ENCODE measurements around the gene TCTN1. TPM values are rescaled to one million over a fixed set of nuclear protein-coding genes. Genes with fewer than 3 reads are reported as not detected.
"Not testable (repeated sequence)": the region's sequence is repeated elsewhere in the genome, so short reads cannot be mapped to it uniquely, and the experiment has no call there.

Gene TCTN1
- total and polyA plus RNA-seq, 9 of the 15 experiments (the other 6 are each of a cell fraction or from before 2014, with no cell fraction given) = 0.32 to 12.5 (median 4.0) TPM

DNA sequence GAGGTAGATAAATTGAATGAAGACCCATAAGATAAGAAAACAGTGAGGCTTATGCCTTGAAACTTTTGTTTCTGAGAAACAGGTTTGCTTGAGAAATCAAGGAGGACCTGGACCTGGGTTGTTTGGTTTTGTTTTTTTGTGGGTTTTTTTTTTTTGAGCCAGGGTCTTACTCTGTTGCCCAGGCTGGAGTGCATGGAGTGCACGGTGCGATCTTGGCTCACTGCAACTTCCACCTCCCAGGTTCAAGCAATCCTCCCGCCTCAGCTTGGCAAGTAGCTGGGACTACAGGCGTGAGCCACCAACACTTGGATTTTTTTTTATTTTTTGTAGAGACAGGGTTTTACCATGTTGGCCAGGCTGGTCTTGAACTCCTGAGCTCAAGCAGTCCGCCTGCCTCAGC is 21.9 kb upstream of the TCTN1 start:
- in situ Hi-C loops (cut with MboI) (loop anchor here (10.0 kb wide), 1 partner anchor 497 kb away; no protein-coding TSS in a partner anchor), intact Hi-C loops (cut with micrococcal nuclease) (no loop called here)
- no peaks in the 10 kb centered on the region for H3K27me3 ChIP-seq (ENCODE audit: control insufficient read depth in 2 of 2, insufficient read depth in 2 of 2, low read length in 2 of 2)
- H3K79me2 ChIP-seq (ENCODE audit: control insufficient read depth, insufficient read depth, low read length) = no peaks in the 10 kb centered on the region
- H3K4me1 ChIP-seq (replicated peaks in 1 of 2; ENCODE audit: control insufficient read depth in 2 of 2, insufficient read depth in 2 of 2, low read length in 2 of 2) = peaks cover 0 to 6% of the 10 kb centered on the region in 2 experiments; a peak in 4 of 5 replicates
- TF ChIP-seq ZKSCAN8 (CRISPR knock-in tag; IDR thresholded peaks at IDR 0.05) = no peak
- TF ChIP-seq CEBPB (tag; IDR thresholded peaks at IDR 0.05) = no peak
- TF ChIP-seq DMBX1 (CRISPR knock-in tag; IDR thresholded peaks at IDR 0.05; ENCODE audit: borderline replicate concordance) = no peak
- no peak for TF ChIP-seq MAFK (IDR thresholded peaks at IDR 0.05; ENCODE audit: low read length)
- TF ChIP-seq, protein P1, sequence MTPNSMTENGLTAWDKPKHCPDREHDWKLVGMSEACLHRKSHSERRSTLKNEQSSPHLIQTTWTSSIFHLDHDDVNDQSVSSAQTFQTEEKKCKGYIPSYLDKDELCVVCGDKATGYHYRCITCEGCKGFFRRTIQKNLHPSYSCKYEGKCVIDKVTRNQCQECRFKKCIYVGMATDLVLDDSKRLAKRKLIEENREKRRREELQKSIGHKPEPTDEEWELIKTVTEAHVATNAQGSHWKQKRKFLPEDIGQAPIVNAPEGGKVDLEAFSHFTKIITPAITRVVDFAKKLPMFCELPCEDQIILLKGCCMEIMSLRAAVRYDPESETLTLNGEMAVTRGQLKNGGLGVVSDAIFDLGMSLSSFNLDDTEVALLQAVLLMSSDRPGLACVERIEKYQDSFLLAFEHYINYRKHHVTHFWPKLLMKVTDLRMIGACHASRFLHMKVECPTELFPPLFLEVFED (CRISPR knock-in tag; conservative IDR thresholded peaks at IDR 0.05) = no peak
- no peak for TF ChIP-seq POLR2H (tag; IDR thresholded peaks at IDR 0.05; ENCODE audit: low read depth)
- no peak for TF ChIP-seq ZBTB49 (CRISPR knock-in tag; IDR thresholded peaks at IDR 0.05; ENCODE audit: borderline replicate concordance)
- no peak for TF ChIP-seq SRSF9 (IDR thresholded peaks at IDR 0.05; ENCODE audit: borderline replicate concordance, low read depth, low read length)
- TF ChIP-seq ARID1B (IDR thresholded peaks at IDR 0.05) = no peak
- no peak for TF ChIP-seq SMAD2 (IDR thresholded peaks at IDR 0.05; ENCODE audit: low read depth, low read length)
- H3K27ac ChIP-seq (ENCODE audit: extremely low read depth, low read depth, low read length) = no peak overlapping the region; the same call in 2 of the 3 replicates
- no peaks in the 10 kb centered on the region for H4K20me1 ChIP-seq (replicated peaks; ENCODE audit: control insufficient read depth, insufficient read depth, low read length)
- POLR2A ChIA-PET = interaction anchor here (0.6 kb wide), 1 partner anchor 302 kb away, joined by 3 read pairs; no protein-coding TSS in a partner anchor
- peak overlapping the region; percentile 18; the same call in 1 of the 2 replicates for H2AFZ ChIP-seq (ENCODE audit: low read depth, low read length)
- H3K9ac ChIP-seq (ENCODE audit: insufficient read depth in 1 of 2, low read depth in 2 of 2, low read length in 2 of 2) = no peak overlapping the region
- ATAC-seq (no peak), DNase-seq (ENCODE audit: extremely low read depth in 1 of 4, low spot score in 3 of 4) (no peak), FAIRE-seq (no peak)
- CTCF ChIA-PET (ENCODE audit: low intra/inter-chr PET ratio) = interaction anchor here (0.6 kb wide), 1 partner anchor 14 kb away, joined by 3 read pairs; no protein-coding TSS in a partner anchor
- no peak overlapping the region for H3K4me3 ChIP-seq
- no peaks in the 10 kb centered on the region for H3K9me3 ChIP-seq (replicated peaks; ENCODE audit: control insufficient read depth, insufficient read depth, low read depth, low read length)
- WGBS (ENCODE audit: insufficient coverage, low coverage, missing lambda C conversion rate) = 78% methylated on average over 5 of the region's 5 CpGs
- BruUV-seq (replicated peaks) = no TSS peak
- H3K4me2 ChIP-seq (ENCODE audit: insufficient read depth, low read length) = no peak overlapping the region
- H3K36me3 ChIP-seq (ENCODE audit: control insufficient read depth, insufficient read depth, low read length) = no peaks in the 10 kb centered on the region
- no peaks in the 10 kb centered on the region for H3K9me1 ChIP-seq (ENCODE audit: control insufficient read depth, insufficient read depth, low read length)

DNA sequence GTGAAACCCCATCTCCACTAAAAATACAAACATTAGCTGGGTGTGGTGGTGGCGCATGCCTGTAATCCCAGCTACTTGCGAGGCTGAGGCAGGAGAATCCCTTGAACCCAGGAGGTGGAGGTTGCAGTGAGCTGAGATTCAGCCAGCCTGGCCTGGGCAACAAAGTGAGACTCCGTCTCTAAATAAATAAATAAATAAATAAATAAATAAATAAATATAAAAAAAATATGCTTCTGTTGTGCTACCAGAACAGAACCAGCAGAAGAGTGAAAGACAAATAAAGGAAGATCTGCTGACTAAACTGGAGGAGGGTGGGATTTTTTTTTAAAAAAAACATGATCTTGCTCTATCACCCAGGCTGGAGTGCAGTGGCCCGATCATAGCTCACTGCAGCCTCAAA is 21.0 kb upstream of the TCTN1 start:
- H3K4me1 ChIP-seq (replicated peaks in 1 of 2; ENCODE audit: control insufficient read depth in 2 of 2, insufficient read depth in 2 of 2, low read length in 2 of 2); BruUV-seq (replicated peaks); CTCF ChIA-PET (ENCODE audit: low intra/inter-chr PET ratio); H3K27me3 ChIP-seq (ENCODE audit: control insufficient read depth in 2 of 2, insufficient read depth in 2 of 2, low read length in 2 of 2); FAIRE-seq; H3K79me2 ChIP-seq (ENCODE audit: control insufficient read depth, insufficient read depth, low read length); H3K36me3 ChIP-seq (ENCODE audit: control insufficient read depth, insufficient read depth, low read length); ATAC-seq; H3K4me2 ChIP-seq (ENCODE audit: insufficient read depth, low read length); H4K20me1 ChIP-seq (replicated peaks; ENCODE audit: control insufficient read depth, insufficient read depth, low read length); H2AFZ ChIP-seq (ENCODE audit: low read depth, low read length); H3K27ac ChIP-seq (ENCODE audit: extremely low read depth, low read depth, low read length); DNase-seq (ENCODE audit: extremely low read depth in 1 of 4, low spot score in 3 of 4); H3K4me3 ChIP-seq; H3K9ac ChIP-seq (ENCODE audit: insufficient read depth in 1 of 2, low read depth in 2 of 2, low read length in 2 of 2); intact Hi-C loops (cut with micrococcal nuclease); H3K9me3 ChIP-seq (replicated peaks; ENCODE audit: control insufficient read depth, insufficient read depth, low read depth, low read length); H3K9me1 ChIP-seq (ENCODE audit: control insufficient read depth, insufficient read depth, low read length): not testable (repeated sequence)
- 79% methylated on average over 4 of the region's 4 CpGs for WGBS (ENCODE audit: insufficient coverage, low coverage, missing lambda C conversion rate)
- in situ Hi-C loops (cut with MboI) = loop anchor here (10.0 kb wide), 1 partner anchor 498 kb away; no protein-coding TSS in a partner anchor
- POLR2A ChIA-PET = interaction anchor here (0.8 to 3.1 kb wide), 3 partner anchors 8 to 123 kb away, joined by 3 to 10 read pairs (median 3); no protein-coding TSS in a partner anchor
